HepG2 (cell line): Measurements from ENCODE around the gene PTGDR2. TPM values are rescaled to one million over a fixed set of nuclear protein-coding genes. Genes with fewer than 3 reads are reported as not detected.
A peak's percentile ranks its signal among the peaks of the same experiment; 100 is the strongest.

ENCODE experiments used
- BHLHE40 ChIP-seq: IDR thresholded peaks from 2 replicates; pipeline ENCODE4 v1.6.1; 2011; ENCODE audit warnings: low read length, improper control_type of control experiment
- BORCS8-MEF2B ChIP-seq: sonication (generic); formaldehyde crosslinking; IDR thresholded peaks from 2 replicates; pipeline ENCODE4 v1.8.0; 2022; ENCODE audit warnings: mild to moderate bottlenecking, missing genetic modification reagents
- FOXA3 ChIP-seq: IDR thresholded peaks from 2 replicates; pipeline ENCODE4 v1.6.1; 2016; ENCODE audit warnings: missing genetic modification reagents, missing compliant biosample characterization
- GATAD2A ChIP-seq: IDR thresholded peaks from 2 replicates; pipeline ENCODE4 v1.6.1; 2016
- GPN1 ChIP-seq: sonication (generic); formaldehyde crosslinking; IDR thresholded peaks from 2 replicates; pipeline ENCODE4 v1.5.1; 2020; ENCODE audit warnings: missing genetic modification reagents, borderline replicate concordance
- KAT8 ChIP-seq: IDR thresholded peaks from 2 replicates; pipeline ENCODE4 v1.6.1; 2016; ENCODE audit warnings: missing genetic modification reagents, missing compliant biosample characterization
- KLF16 ChIP-seq, 2 experiments: sonication (generic) in 1 of 2; formaldehyde crosslinking in 1 of 2; IDR thresholded peaks; 2 replicates each; pipeline versions ENCODE4 v1.6.1 to v1.8.0; 2016 to 2023; ENCODE audit warnings: missing genetic modification reagents in 2 of 2, missing compliant biosample characterization in 1 of 2
- RBM39 ChIP-seq: fragments of 200-400 bp; formaldehyde crosslinking; IDR thresholded peaks from one replicate; pipeline ENCODE4 v1.6.1; 2018; ENCODE audit warnings: antibody characterized with exemption, mild to moderate bottlenecking, low read depth, low read length; ENCODE audit not compliant: poor library complexity, severe bottlenecking
- SALL1 ChIP-seq: sonication (generic); formaldehyde crosslinking; IDR thresholded peaks from 2 replicates; pipeline ENCODE4 v1.8.0; 2022; ENCODE audit warnings: mild to moderate bottlenecking, missing genetic modification reagents
- SMAD9 ChIP-seq: sonication (generic); formaldehyde crosslinking; IDR thresholded peaks from 2 replicates; pipeline ENCODE4 v1.5.1; 2020; ENCODE audit warnings: mild to moderate bottlenecking, missing genetic modification reagents
- SPEN ChIP-seq: sonication (generic); formaldehyde crosslinking; IDR thresholded peaks from 2 replicates; pipeline ENCODE4 v1.5.1; 2020; ENCODE audit warnings: low read depth, mild to moderate bottlenecking, missing genetic modification reagents
- THAP11 ChIP-seq: IDR thresholded peaks from 2 replicates; pipeline ENCODE4 v1.6.1; 2016; ENCODE audit warnings: missing biosample characterization, missing genetic modification reagents
- ZBTB21 ChIP-seq: sonication (generic); formaldehyde crosslinking; IDR thresholded peaks from 2 replicates; pipeline ENCODE4 v1.4.0; 2020; ENCODE audit warnings: missing genetic modification reagents
- ZNF547 ChIP-seq: sonication (generic); formaldehyde crosslinking; IDR thresholded peaks from 2 replicates; pipeline ENCODE4 v1.5.1; 2020; ENCODE audit warnings: mild to moderate bottlenecking, missing genetic modification reagents
- ZNF598 ChIP-seq: sonication (generic); formaldehyde crosslinking; IDR thresholded peaks from 2 replicates; pipeline ENCODE4 v1.5.1; 2020; ENCODE audit warnings: mild to moderate bottlenecking, missing genetic modification reagents, borderline replicate concordance
- ZNF672 ChIP-seq: sonication (generic); formaldehyde crosslinking; IDR thresholded peaks from 2 replicates; pipeline ENCODE4 v1.8.1; 2022; ENCODE audit warnings: missing genetic modification reagents
- polyA plus RNA-seq, 8 experiments: library from polyadenylated mRNA; depleted of rRNA in 3 of 8; stranded (reverse) in 7 of 8; unstranded in 1 of 8; fragments of >200 nt; fragmentation: Illumina TruSeq in 4 of 8; extraction: Trizol in 4 of 8; gene quantifications; 2 replicates each; pipeline versions ENCODE4 v1.2.1 to v1.2.3, GENCODE V29; 2011 to 2016; ENCODE audit warnings: low read depth in 4 of 8, missing spikeins in 1 of 8, mixed read lengths in 1 of 8; ENCODE audit not compliant: insufficient read depth in 1 of 8
- total RNA-seq, 5 experiments: library from RNA; depleted of rRNA; stranded (reverse); fragments of >200 nt; fragmentation: Illumina TruSeq; extraction: Trizol; gene quantifications; 2 replicates each; pipeline ENCODE4 v1.2.3, GENCODE V29; 2016; ENCODE audit warnings: low read depth in 1 of 5
- TF ChIP-seq, protein P1 (sequence below): sonication (generic); formaldehyde crosslinking; IDR thresholded peaks from 2 replicates; pipeline ENCODE4 v1.4.0; 2020; ENCODE audit warnings: mild to moderate bottlenecking, missing genetic modification reagents
- TF ChIP-seq, protein P2 (sequence below): sonication (generic); formaldehyde crosslinking; IDR thresholded peaks from 2 replicates; pipeline ENCODE4 v1.5.0; 2020; ENCODE audit warnings: missing genetic modification reagents
- TF ChIP-seq, protein P3 (sequence below): sonication (generic); formaldehyde crosslinking; IDR thresholded peaks from 2 replicates; pipeline ENCODE4 v1.4.0; 2020; ENCODE audit warnings: missing genetic modification reagents, borderline replicate concordance
- TF ChIP-seq, protein P4 (sequence below): sonication (generic); formaldehyde crosslinking; IDR thresholded peaks from 2 replicates; pipeline ENCODE4 v1.5.0; 2020; ENCODE audit warnings: mild to moderate bottlenecking, missing genetic modification reagents, moderate library complexity

PTGDR2 gene
- total and polyA plus RNA-seq, 2 of the 13 experiments (the other 11 are each of a cell fraction or from before 2014, with no cell fraction given): 1.9 to 2.5 TPM

DNA sequence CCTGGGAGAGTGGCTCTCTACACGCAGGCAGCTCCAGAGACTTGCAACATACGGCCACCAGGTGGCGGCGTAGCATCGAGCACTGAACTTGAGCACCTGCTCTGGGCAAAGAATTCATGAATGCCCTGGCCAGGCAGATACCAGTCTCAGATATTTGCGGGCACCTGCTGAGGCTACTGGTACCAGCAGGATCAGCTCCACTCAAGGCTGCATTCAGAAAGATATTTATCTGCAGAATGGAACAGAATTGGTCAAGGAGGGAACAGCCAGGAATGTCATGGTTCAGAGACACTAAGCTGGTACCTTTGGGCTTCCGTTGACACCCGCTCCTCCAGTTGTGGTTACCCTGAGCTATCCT, 24.6 kb downstream of the PTGDR2 start (continued):
- TF ChIP-seq ZNF547: 0 out of 2 replicates have a peak, but pooled peaks have one; percentile 64
- 0 out of 2 replicates have a peak, but pooled peaks have one; percentile 31 for TF ChIP-seq ZNF598
- 0 out of 2 replicates have a peak, but pooled peaks have one; percentile 26 for TF ChIP-seq BHLHE40
- 0 out of 2 replicates have a peak, but pooled peaks have one; percentile 20 for TF ChIP-seq THAP11
- 0 out of 2 replicates have a peak, but pooled peaks have one; percentile 10 for TF ChIP-seq FOXA3
- TF ChIP-seq, protein P1, sequence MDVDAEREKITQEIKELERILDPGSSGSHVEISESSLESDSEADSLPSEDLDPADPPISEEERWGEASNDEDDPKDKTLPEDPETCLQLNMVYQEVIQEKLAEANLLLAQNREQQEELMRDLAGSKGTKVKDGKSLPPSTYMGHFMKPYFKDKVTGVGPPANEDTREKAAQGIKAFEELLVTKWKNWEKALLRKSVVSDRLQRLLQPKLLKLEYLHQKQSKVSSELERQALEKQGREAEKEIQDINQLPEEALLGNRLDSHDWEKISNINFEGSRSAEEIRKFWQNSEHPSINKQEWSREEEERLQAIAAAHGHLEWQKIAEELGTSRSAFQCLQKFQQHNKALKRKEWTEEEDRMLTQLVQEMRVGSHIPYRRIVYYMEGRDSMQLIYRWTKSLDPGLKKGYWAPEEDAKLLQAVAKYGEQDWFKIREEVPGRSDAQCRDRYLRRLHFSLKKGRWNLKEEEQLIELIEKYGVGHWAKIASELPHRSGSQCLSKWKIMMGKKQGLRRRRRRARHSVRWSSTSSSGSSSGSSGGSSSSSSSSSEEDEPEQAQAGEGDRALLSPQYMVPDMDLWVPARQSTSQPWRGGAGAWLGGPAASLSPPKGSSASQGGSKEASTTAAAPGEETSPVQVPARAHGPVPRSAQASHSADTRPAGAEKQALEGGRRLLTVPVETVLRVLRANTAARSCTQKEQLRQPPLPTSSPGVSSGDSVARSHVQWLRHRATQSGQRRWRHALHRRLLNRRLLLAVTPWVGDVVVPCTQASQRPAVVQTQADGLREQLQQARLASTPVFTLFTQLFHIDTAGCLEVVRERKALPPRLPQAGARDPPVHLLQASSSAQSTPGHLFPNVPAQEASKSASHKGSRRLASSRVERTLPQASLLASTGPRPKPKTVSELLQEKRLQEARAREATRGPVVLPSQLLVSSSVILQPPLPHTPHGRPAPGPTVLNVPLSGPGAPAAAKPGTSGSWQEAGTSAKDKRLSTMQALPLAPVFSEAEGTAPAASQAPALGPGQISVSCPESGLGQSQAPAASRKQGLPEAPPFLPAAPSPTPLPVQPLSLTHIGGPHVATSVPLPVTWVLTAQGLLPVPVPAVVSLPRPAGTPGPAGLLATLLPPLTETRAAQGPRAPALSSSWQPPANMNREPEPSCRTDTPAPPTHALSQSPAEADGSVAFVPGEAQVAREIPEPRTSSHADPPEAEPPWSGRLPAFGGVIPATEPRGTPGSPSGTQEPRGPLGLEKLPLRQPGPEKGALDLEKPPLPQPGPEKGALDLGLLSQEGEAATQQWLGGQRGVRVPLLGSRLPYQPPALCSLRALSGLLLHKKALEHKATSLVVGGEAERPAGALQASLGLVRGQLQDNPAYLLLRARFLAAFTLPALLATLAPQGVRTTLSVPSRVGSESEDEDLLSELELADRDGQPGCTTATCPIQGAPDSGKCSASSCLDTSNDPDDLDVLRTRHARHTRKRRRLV (CRISPR knock-in tag): no peak
- TF ChIP-seq, protein P2, sequence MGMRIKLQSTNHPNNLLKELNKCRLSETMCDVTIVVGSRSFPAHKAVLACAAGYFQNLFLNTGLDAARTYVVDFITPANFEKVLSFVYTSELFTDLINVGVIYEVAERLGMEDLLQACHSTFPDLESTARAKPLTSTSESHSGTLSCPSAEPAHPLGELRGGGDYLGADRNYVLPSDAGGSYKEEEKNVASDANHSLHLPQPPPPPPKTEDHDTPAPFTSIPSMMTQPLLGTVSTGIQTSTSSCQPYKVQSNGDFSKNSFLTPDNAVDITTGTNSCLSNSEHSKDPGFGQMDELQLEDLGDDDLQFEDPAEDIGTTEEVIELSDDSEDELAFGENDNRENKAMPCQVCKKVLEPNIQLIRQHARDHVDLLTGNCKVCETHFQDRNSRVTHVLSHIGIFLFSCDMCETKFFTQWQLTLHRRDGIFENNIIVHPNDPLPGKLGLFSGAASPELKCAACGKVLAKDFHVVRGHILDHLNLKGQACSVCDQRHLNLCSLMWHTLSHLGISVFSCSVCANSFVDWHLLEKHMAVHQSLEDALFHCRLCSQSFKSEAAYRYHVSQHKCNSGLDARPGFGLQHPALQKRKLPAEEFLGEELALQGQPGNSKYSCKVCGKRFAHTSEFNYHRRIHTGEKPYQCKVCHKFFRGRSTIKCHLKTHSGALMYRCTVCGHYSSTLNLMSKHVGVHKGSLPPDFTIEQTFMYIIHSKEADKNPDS (CRISPR knock-in tag): no peak
- peak; percentile 42; the same call in 1 of the 2 replicates for TF ChIP-seq KAT8 (CRISPR knock-in tag)
- TF ChIP-seq GATAD2A: peak; percentile 20; the same call in 1 of the 2 replicates
- 0 out of 4 replicates have a peak, but pooled peaks of 1 of the 2 experiments have one; percentile 40 for TF ChIP-seq KLF16 (CRISPR knock-in tag; IDR thresholded peaks at IDR 0.05)
- no peak for TF ChIP-seq ZBTB21 (CRISPR knock-in tag)
- peak; percentile 40; the same call in 1 of the 2 replicates for TF ChIP-seq SALL1
- TF ChIP-seq ZNF672 (CRISPR knock-in tag): no peak
- TF ChIP-seq BORCS8-MEF2B (CRISPR knock-in tag): 0 out of 2 replicates have a peak, but pooled peaks have one; percentile 47
- no peak for TF ChIP-seq SPEN (CRISPR knock-in tag)
- TF ChIP-seq, protein P3, sequence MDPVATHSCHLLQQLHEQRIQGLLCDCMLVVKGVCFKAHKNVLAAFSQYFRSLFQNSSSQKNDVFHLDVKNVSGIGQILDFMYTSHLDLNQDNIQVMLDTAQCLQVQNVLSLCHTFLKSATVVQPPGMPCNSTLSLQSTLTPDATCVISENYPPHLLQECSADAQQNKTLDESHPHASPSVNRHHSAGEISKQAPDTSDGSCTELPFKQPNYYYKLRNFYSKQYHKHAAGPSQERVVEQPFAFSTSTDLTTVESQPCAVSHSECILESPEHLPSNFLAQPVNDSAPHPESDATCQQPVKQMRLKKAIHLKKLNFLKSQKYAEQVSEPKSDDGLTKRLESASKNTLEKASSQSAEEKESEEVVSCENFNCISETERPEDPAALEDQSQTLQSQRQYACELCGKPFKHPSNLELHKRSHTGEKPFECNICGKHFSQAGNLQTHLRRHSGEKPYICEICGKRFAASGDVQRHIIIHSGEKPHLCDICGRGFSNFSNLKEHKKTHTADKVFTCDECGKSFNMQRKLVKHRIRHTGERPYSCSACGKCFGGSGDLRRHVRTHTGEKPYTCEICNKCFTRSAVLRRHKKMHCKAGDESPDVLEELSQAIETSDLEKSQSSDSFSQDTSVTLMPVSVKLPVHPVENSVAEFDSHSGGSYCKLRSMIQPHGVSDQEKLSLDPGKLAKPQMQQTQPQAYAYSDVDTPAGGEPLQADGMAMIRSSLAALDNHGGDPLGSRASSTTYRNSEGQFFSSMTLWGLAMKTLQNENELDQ: 0 out of 2 replicates have a peak, but pooled peaks have one; percentile 45
- TF ChIP-seq, protein P4, sequence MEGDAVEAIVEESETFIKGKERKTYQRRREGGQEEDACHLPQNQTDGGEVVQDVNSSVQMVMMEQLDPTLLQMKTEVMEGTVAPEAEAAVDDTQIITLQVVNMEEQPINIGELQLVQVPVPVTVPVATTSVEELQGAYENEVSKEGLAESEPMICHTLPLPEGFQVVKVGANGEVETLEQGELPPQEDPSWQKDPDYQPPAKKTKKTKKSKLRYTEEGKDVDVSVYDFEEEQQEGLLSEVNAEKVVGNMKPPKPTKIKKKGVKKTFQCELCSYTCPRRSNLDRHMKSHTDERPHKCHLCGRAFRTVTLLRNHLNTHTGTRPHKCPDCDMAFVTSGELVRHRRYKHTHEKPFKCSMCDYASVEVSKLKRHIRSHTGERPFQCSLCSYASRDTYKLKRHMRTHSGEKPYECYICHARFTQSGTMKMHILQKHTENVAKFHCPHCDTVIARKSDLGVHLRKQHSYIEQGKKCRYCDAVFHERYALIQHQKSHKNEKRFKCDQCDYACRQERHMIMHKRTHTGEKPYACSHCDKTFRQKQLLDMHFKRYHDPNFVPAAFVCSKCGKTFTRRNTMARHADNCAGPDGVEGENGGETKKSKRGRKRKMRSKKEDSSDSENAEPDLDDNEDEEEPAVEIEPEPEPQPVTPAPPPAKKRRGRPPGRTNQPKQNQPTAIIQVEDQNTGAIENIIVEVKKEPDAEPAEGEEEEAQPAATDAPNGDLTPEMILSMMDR (CRISPR knock-in tag): peak; percentile 94
- 0 out of 2 replicates have a peak, but pooled peaks have one; percentile 11 for TF ChIP-seq SMAD9 (CRISPR knock-in tag)
- no peak for TF ChIP-seq GPN1 (CRISPR knock-in tag)
- no peak for TF ChIP-seq RBM39
